GM18951 (cell line): ENCODE results near the gene PIGX.
"Not testable (repeated sequence)": the region's sequence is repeated elsewhere in the genome, so short reads cannot be mapped to it uniquely, and the experiment has no call there.

ENCODE experiments used
- POLR2A ChIP-seq: IDR thresholded peaks from 4 replicates; pipeline ENCODE4 v1.6.1; 2011; ENCODE audit warnings: mild to moderate bottlenecking; ENCODE audit not compliant: insufficient read length, insufficient read depth; ENCODE audit errors: extremely low read depth
- in situ Hi-C: fragments of 300-500 bp; cut with MboI; formaldehyde crosslinking; loops from one replicate; pipeline ENCODE4 v1.12.0; 2022; ENCODE audit warnings: low sequenced_read_pairs, mixed read lengths, inconsistent platforms; ENCODE audit not compliant: unreplicated experiment

The PIGX gene

GRCh38 chr3:196721097-196721496 lies 8.9 kb downstream of the PIGX start:
- in situ Hi-C loops, result no loop called here
- no peak for TF ChIP-seq POLR2A

GRCh38 chr3:196726788-196727675 lies 14.9 kb downstream of the PIGX start:
- no peak for TF ChIP-seq POLR2A
- in situ Hi-C loops, result no loop called here

- in situ Hi-C loops, result no loop called here
- TF ChIP-seq POLR2A, result no peak
Observed at GRCh38 chr3:196735751-196736150, 23.6 kb downstream of the PIGX start.

- no peak for TF ChIP-seq POLR2A
- in situ Hi-C loops, result no loop called here
Observed at GRCh38 chr3:196736670-196737374, 24.6 kb downstream of the PIGX start.

- TF ChIP-seq POLR2A, result no peak
- in situ Hi-C loops, result no loop called here
Observed at GRCh38 chr3:196737655-196738054, 25.5 kb downstream of the PIGX start.

GRCh38 chr3:196739671-196740480 lies 27.7 kb downstream of the PIGX start, which contains the start of gene PAK2:
Gene PAK2 (plus strand): TSS chr3:196739857. CDS start chr3:196782647, 42,790 bp downstream.
- in situ Hi-C loops, result no loop called here
- TF ChIP-seq POLR2A, result peak; percentile 80

- no peak for TF ChIP-seq POLR2A
- in situ Hi-C loops, result no loop called here
Observed at GRCh38 chr3:196740481-196741248, 28.5 kb downstream of the PIGX start.

- in situ Hi-C loops, result no loop called here
- TF ChIP-seq POLR2A, result no peak
Observed at GRCh38 chr3:196741249-196741889, 29.2 kb downstream of the PIGX start.

GRCh38 chr3:196743569-196743968 lies 31.4 kb downstream of the PIGX start:
- in situ Hi-C loops, result not testable (repeated sequence)

- TF ChIP-seq POLR2A, result no peak
Observed at GRCh38 chr3:196749125-196749524, 36.9 kb downstream of the PIGX start.

GRCh38 chr3:196753201-196753600 lies 41.0 kb downstream of the PIGX start:
- TF ChIP-seq POLR2A, result no peak
- in situ Hi-C loops, result no loop called here

More at GRCh38 chr3:196749125-196749524, 36.9 kb downstream of the PIGX start:
- in situ Hi-C loops, result no loop called here

GRCh38 chr3:196754091-196754981 lies 42.2 kb downstream of the PIGX start:
- in situ Hi-C loops, result no loop called here
- no peak for TF ChIP-seq POLR2A
